Left lung (tissue), 10 donors: Measurements from ENCODE around the gene HS3ST5. TPM values are rescaled to one million over a fixed set of nuclear protein-coding genes. Genes with fewer than 3 reads are reported as not detected.
"Not testable (repeated sequence)": the region's sequence is repeated elsewhere in the genome, so short reads cannot be mapped to it uniquely, and the experiment has no call there.

Experiments
- ATAC-seq: fragments of 200-7000 bp; cut with Tn5 transposase; one replicate; pipeline ENCODE4 v1.9.1; 2020; ENCODE audit warnings: moderate library complexity
- DNase-seq, 4 donors: peaks; one replicate each; pipeline ENCODE4 v3.0.0-alpha.2; 2013 to 2020
- H3K27ac ChIP-seq, 2 donors: fragments of 200-600 bp; sonication (generic) in 1 of 2; one replicate each; pipeline versions ENCODE4 v1.5.0 to v1.8.0; 2020 to 2021
- H3K27me3 ChIP-seq, 2 donors: fragments of 200-600 bp; sonication (generic) in 1 of 2; one replicate each; pipeline versions ENCODE4 v1.5.0 to v1.8.0; 2020 to 2021
- H3K36me3 ChIP-seq, 2 donors: fragments of 200-600 bp; sonication (generic) in 1 of 2; one replicate each; pipeline versions ENCODE4 v1.5.0 to v1.8.0; 2020 to 2021
- H3K4me1 ChIP-seq, 2 donors: fragments of 200-600 bp; one replicate each; pipeline ENCODE4 v1.8.0; 2021
- H3K4me3 ChIP-seq, 2 donors: fragments of 200-600 bp; sonication (generic) in 1 of 2; one replicate each; pipeline versions ENCODE4 v1.5.0 to v1.8.0; 2020 to 2021; ENCODE audit warnings: mild to moderate bottlenecking in 1 of 2
- H3K9me3 ChIP-seq, 2 donors: fragments of 200-600 bp; sonication (generic) in 1 of 2; one replicate each; pipeline versions ENCODE4 v1.5.0 to v1.8.0; 2020 to 2021
- CTCF ChIP-seq, 2 donors: fragments of 200-600 bp; sonication (generic) in 1 of 2; IDR thresholded peaks; one replicate each; pipeline versions ENCODE4 v1.5.0 to v1.8.0; 2021; ENCODE audit warnings: antibody characterized with exemption in 2 of 2
- intact Hi-C, 2 donors: fragments of 100-400 bp; cut with DNase I; formaldehyde crosslinking; loops; one replicate each; pipeline versions ENCODE4 v1.11.2 to v1.14.2; 2022
- polyA plus RNA-seq, 6 donors: library from polyadenylated mRNA; unstranded; fragments of 120-200 nt; gene quantifications; one replicate each; pipeline ENCODE4 v1.2.1, GENCODE V29; 2013; ENCODE audit not compliant: insufficient read length in 6 of 6
- total RNA-seq, 2 donors: library from RNA; stranded (reverse); fragmentation: NEBNext Ultra II Directional; extraction: Animal tissue kit (Norgen Biotek cat#: 25700); gene quantifications; one replicate each; pipeline ENCODE4 v1.2.1, GENCODE V29; 2021
- donor health status: DM: no; HTN: yes; CAD: no.
- donor health status: DM: no; HTN: no; CAD: no.

Gene HS3ST5
- total and polyA plus RNA-seq, 8 donors: 0.06 to 0.33 (median 0.18) TPM; not detected in 1

DNA sequence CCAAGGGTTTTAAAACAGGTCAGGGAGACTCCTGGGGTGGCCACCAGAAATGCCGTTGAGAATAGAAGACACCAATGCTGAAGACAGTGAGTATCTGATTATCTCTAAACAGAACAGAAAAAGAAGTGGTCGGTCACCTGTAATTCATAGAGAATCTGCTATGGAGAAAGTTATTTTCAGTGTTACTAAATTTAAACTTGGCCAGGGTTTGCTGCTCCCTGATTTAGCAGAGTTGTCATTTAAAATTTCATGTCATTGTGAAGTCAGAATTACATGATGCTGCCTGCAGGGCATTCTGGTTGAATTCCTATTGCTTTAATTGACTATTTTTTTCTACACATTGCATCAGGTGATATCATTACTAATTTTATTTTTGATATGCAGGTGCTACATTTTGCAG lies 114.1 kb downstream of the HS3ST5 start:
- no peak for TF ChIP-seq CTCF (IDR thresholded peaks at IDR 0.05)
- ATAC-seq: no peak
- intact Hi-C loops: no loop called here
- Histone ChIP-seq H3K27ac (no peak overlapping the region), H3K9me3 (no peaks in the 10 kb centered on the region), H3K4me1 (no peaks in the 10 kb centered on the region), H3K4me3 (no peak overlapping the region), H3K36me3 (no peaks in the 10 kb centered on the region), H3K27me3 (no peaks in the 10 kb centered on the region)
- DNase-seq: no peak

GRCh38 chr6:114227944-114228468 lies 114.8 kb downstream of the HS3ST5 start:
- ATAC-seq (no peak), DNase-seq (no peak)
- no peak overlapping the region for H3K27ac ChIP-seq
- no peaks in the 10 kb centered on the region for H3K27me3 ChIP-seq
- TF ChIP-seq CTCF (IDR thresholded peaks at IDR 0.05): no peak
- intact Hi-C loops: no loop called here
- H3K36me3 ChIP-seq: no peaks in the 10 kb centered on the region
- no peaks in the 10 kb centered on the region for H3K4me1 ChIP-seq
- H3K4me3 ChIP-seq: no peak overlapping the region
- H3K9me3 ChIP-seq: no peaks in the 10 kb centered on the region

DNA sequence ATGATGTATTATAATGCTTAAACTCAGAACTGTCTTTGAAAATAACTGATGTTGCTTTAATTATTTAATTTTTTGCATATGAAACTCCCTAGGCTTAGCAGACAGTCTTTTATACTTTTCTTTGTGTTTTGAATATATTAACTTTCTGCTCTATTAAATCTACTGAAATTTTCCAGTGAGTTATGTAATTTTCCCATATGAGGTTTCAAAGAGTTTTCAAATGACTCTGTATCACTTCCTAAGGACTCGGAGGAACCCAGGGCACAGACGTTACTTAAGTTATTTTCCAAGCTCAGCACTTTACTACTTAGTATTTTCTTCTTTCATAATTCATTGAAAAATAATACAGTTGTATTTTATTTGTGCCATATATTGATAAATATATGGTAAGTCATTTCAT lies 122.6 kb downstream of the HS3ST5 start:
- Histone ChIP-seq H3K36me3 (no peaks in the 10 kb centered on the region), H3K27ac (no peak overlapping the region), H3K4me1 (no peaks in the 10 kb centered on the region), H3K4me3 (no peak overlapping the region), H3K27me3 (no peaks in the 10 kb centered on the region), H3K9me3 (no peaks in the 10 kb centered on the region)
- DNase-seq (no peak), ATAC-seq (no peak)
- no peak for TF ChIP-seq CTCF (IDR thresholded peaks at IDR 0.05)
- intact Hi-C loops: no loop called here

DNA sequence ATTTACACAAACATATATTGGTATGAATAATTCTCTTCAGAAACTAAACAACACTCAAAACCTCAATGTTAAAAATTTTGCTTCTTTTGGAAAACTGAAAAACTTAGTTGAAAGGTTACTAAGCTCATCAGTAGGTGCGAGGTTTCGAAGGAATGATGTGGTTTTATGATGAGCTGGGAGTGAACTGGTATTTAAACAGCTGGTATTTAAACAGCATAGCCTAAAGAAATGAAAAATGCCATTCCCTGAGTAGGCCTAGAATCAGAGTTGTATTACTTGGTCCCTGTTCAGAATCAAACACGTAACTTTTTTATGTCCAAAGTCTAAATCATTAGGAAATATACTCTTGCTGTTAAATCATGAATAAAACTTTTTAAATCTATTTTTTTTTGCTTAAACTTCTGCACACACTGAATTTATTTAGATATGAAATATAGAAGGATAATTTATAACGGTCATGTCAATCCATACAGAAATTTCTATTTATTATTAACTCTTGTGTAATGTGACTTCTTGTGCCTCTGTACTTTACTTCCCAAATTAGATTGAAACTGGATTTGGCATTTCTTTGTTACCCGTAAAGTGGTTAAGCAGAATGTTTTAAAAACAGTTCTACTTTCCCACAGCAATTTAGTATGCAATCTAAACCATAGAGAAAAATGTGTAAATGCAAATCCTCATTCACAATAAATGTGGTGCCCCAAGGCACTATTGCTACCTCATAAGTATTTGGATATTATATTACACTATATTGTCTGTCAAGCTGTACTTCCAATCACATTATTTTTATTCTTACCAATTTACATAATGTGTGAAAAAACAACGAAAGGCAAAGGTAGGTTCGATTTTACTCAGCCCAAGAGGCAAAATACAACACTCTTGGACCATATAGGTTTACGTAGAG lies 124.1 kb downstream of the HS3ST5 start:
- no peak for ATAC-seq
- no peak for TF ChIP-seq CTCF (IDR thresholded peaks at IDR 0.05)
- H3K9me3 ChIP-seq: no peaks in the 10 kb centered on the region
- no peak for DNase-seq
- no peaks in the 10 kb centered on the region for H3K4me1 ChIP-seq
- H3K27ac ChIP-seq: no peak overlapping the region
- H3K36me3 ChIP-seq: no peaks in the 10 kb centered on the region
- intact Hi-C loops: no loop called here
- no peaks in the 10 kb centered on the region for H3K27me3 ChIP-seq
- H3K4me3 ChIP-seq: no peak overlapping the region

GRCh38 chr6:114217996-114218395 lies 124.8 kb downstream of the HS3ST5 start:
- ATAC-seq, H3K9me3 ChIP-seq, H3K4me1 ChIP-seq, DNase-seq, H3K27me3 ChIP-seq, H3K27ac ChIP-seq, H3K4me3 ChIP-seq, H3K36me3 ChIP-seq, intact Hi-C loops: not testable (repeated sequence)
